Bone marrow (tissue), 2 donors: Measurements from ENCODE around the gene TGFBR3.
"Not testable (repeated sequence)": the region's sequence is repeated elsewhere in the genome, so short reads cannot be mapped to it uniquely, and the experiment has no call there.

Source experiments
- DNase-seq, 2 donors: peaks; one replicate each; lab custom pipeline; 2025; lab: John Stamatoyannopoulos, UW

The TGFBR3 gene

GRCh38 chr1:91682882-91683597 is 202.9 kb downstream of the TGFBR3 start:
- DNase-seq, result no peak

- DNase-seq, result no peak
Measured at GRCh38 chr1:91680556-91681155, 205.3 kb downstream of the TGFBR3 start.

GRCh38 chr1:91679446-91679845 is 206.5 kb downstream of the TGFBR3 start:
- no peak for DNase-seq

- no peak for DNase-seq
Measured at GRCh38 chr1:91676030-91676429, 209.9 kb downstream of the TGFBR3 start.

- DNase-seq, result no peak
Measured at GRCh38 chr1:91674107-91674506, 211.8 kb downstream of the TGFBR3 start.

- no peak for DNase-seq
Measured at GRCh38 chr1:91673613-91674012, 212.3 kb downstream of the TGFBR3 start.

GRCh38 chr1:91672601-91673161 is 213.3 kb downstream of the TGFBR3 start:
- DNase-seq, result no peak

GRCh38 chr1:91670781-91671180 is 215.2 kb downstream of the TGFBR3 start:
- DNase-seq, result no peak

GRCh38 chr1:91669584-91670350 is 216.2 kb downstream of the TGFBR3 start:
- DNase-seq, result no peak

- DNase-seq, result not testable (repeated sequence)
Measured at GRCh38 chr1:91666651-91667050, 219.3 kb downstream of the TGFBR3 start.

- DNase-seq, result no peak
Measured at GRCh38 chr1:91661121-91661520, 224.8 kb downstream of the TGFBR3 start.

GRCh38 chr1:91660708-91661107 is 225.2 kb downstream of the TGFBR3 start:
- no peak for DNase-seq

- DNase-seq, result no peak
Measured at GRCh38 chr1:91655912-91656449, 230.0 kb downstream of the TGFBR3 start.

GRCh38 chr1:91653183-91653582 is 232.8 kb downstream of the TGFBR3 start:
- DNase-seq, result no peak

GRCh38 chr1:91651661-91652071 is 234.3 kb downstream of the TGFBR3 start:
- no peak for DNase-seq

- DNase-seq, result no peak
Measured at GRCh38 chr1:91651243-91651642, 234.7 kb downstream of the TGFBR3 start.

- no peak for DNase-seq
Measured at GRCh38 chr1:91650764-91651163, 235.2 kb downstream of the TGFBR3 start.

GRCh38 chr1:91647061-91647460 is 238.9 kb downstream of the TGFBR3 start:
- no peak for DNase-seq

- DNase-seq, result no peak
Measured at GRCh38 chr1:91645031-91645430, 240.9 kb downstream of the TGFBR3 start.

GRCh38 chr1:91643431-91643830 is 242.5 kb downstream of the TGFBR3 start:
- no peak for DNase-seq

GRCh38 chr1:91640877-91641526 is 244.9 kb downstream of the TGFBR3 start:
- no peak for DNase-seq

- DNase-seq, result no peak
Measured at GRCh38 chr1:91637539-91637994, 248.4 kb downstream of the TGFBR3 start.
